Skeletal muscle satellite cell (primary cell): ENCODE measurements around the gene FURIN.
A peak's percentile ranks its signal among the peaks of the same experiment; 100 is the strongest.

ENCODE experiments used
- H3K27me3 ChIP-seq: 2 replicates; pipeline ENCODE4 v1.7.0; 2013; ENCODE audit warnings: low read length; ENCODE audit not compliant: control insufficient read depth, insufficient read depth
- H3K36me3 ChIP-seq: 2 replicates; pipeline ENCODE4 v1.7.0; 2013; ENCODE audit warnings: mild to moderate bottlenecking, control low read depth, low read length; ENCODE audit not compliant: insufficient read depth
- H3K4me1 ChIP-seq: 2 replicates; pipeline ENCODE4 v1.7.0; 2013; ENCODE audit warnings: low read length; ENCODE audit not compliant: control insufficient read depth, insufficient read depth
- H3K4me2 ChIP-seq: 2 replicates; pipeline ENCODE4 v1.7.0; 2013; ENCODE audit warnings: mild to moderate bottlenecking, low read length
- H3K4me3 ChIP-seq: 2 replicates; pipeline ENCODE4 v1.7.0; 2013; ENCODE audit warnings: low read length
- H3K9ac ChIP-seq: 2 replicates; pipeline ENCODE4 v1.7.0; 2013; ENCODE audit warnings: mild to moderate bottlenecking, low read depth, low read length, moderate library complexity
- H3K9me3 ChIP-seq: replicated peaks from 2 replicates; pipeline ENCODE4 v1.7.0; 2013; ENCODE audit warnings: mild to moderate bottlenecking, control low read depth, low read length

The FURIN gene

GRCh38 chr15:90880381-90881145 lies 12.2 kb downstream of the FURIN start:
- Histone ChIP-seq H3K36me3 (peaks cover 68% of the 10 kb centered on the region), H3K4me3 (no peak overlapping the region), H3K9me3 (no peaks in the 10 kb centered on the region), H3K9ac (no peak overlapping the region), H3K4me2 (no peak overlapping the region), H3K27me3 (no peaks in the 10 kb centered on the region), H3K4me1 (peaks cover 16% of the 10 kb centered on the region)

GRCh38 chr15:90881181-90881977 lies 13.0 kb downstream of the FURIN start:
- H3K9me3 ChIP-seq: no peaks in the 10 kb centered on the region
- no peak overlapping the region for H3K9ac ChIP-seq
- no peak overlapping the region for H3K4me2 ChIP-seq
- H3K27me3 ChIP-seq: no peaks in the 10 kb centered on the region
- H3K36me3 ChIP-seq: peaks cover 62% of the 10 kb centered on the region
- peaks cover 20% of the 10 kb centered on the region for H3K4me1 ChIP-seq
- H3K4me3 ChIP-seq: no peak overlapping the region

GRCh38 chr15:90881978-90882721 lies 13.8 kb downstream of the FURIN start:
- Histone ChIP-seq H3K4me2 (no peak overlapping the region), H3K9me3 (no peaks in the 10 kb centered on the region), H3K27me3 (no peaks in the 10 kb centered on the region), H3K4me1 (peaks cover 20% of the 10 kb centered on the region), H3K9ac (no peak overlapping the region), H3K4me3 (no peak overlapping the region), H3K36me3 (peaks cover 54% of the 10 kb centered on the region)

GRCh38 chr15:90882781-90883525 lies 14.6 kb downstream of the FURIN start:
- Histone ChIP-seq H3K4me1 (peaks cover 20% of the 10 kb centered on the region), H3K27me3 (no peaks in the 10 kb centered on the region), H3K4me3 (no peak overlapping the region), H3K9me3 (no peaks in the 10 kb centered on the region), H3K4me2 (no peak overlapping the region), H3K9ac (peak overlapping the region; percentile 86), H3K36me3 (peaks cover 46% of the 10 kb centered on the region)

GRCh38 chr15:90883526-90883975 lies 15.2 kb downstream of the FURIN start:
- peaks cover 40% of the 10 kb centered on the region for H3K36me3 ChIP-seq
- no peak overlapping the region for H3K4me3 ChIP-seq
- H3K27me3 ChIP-seq: no peaks in the 10 kb centered on the region
- H3K4me1 ChIP-seq: peaks cover 20% of the 10 kb centered on the region
- H3K9me3 ChIP-seq: no peaks in the 10 kb centered on the region
- peak overlapping the region; percentile 86 for H3K9ac ChIP-seq
- peak overlapping the region; percentile 74 for H3K4me2 ChIP-seq

GRCh38 chr15:90883976-90884718 lies 15.8 kb downstream of the FURIN start, which contains the start of gene FES:
Gene FES (plus strand): TSS chr15:90884504. CDS start chr15:90885046, 542 bp downstream.
- peak within 1 kb of the TSS; percentile 86 for H3K9ac ChIP-seq
- H3K4me1 ChIP-seq: peaks cover 20% of the 10 kb centered on the region
- peak within 1 kb of the TSS; percentile 57 for H3K4me3 ChIP-seq
- peak within 1 kb of the TSS; percentile 74 for H3K4me2 ChIP-seq
- H3K9me3 ChIP-seq: no peaks in the 10 kb centered on the region
- no peaks in the 10 kb centered on the region for H3K27me3 ChIP-seq
- peaks cover 34% of the 10 kb centered on the region for H3K36me3 ChIP-seq

- Histone ChIP-seq H3K9me3 (no peaks in the 10 kb centered on the region), H3K4me2 (peak overlapping the region; percentile 74), H3K4me1 (peaks cover 20% of the 10 kb centered on the region), H3K4me3 (peak overlapping the region; percentile 57), H3K36me3 (peaks cover 27% of the 10 kb centered on the region), H3K9ac (peak overlapping the region; percentile 86), H3K27me3 (no peaks in the 10 kb centered on the region)
Measured at GRCh38 chr15:90884719-90885431, 16.5 kb downstream of the FURIN start.

- no peaks in the 10 kb centered on the region for H3K9me3 ChIP-seq
- H3K4me2 ChIP-seq: peak overlapping the region; percentile 15
- H3K36me3 ChIP-seq: peaks cover 19% of the 10 kb centered on the region
- H3K9ac ChIP-seq: no peak overlapping the region
- H3K4me1 ChIP-seq: peaks cover 20% of the 10 kb centered on the region
- no peaks in the 10 kb centered on the region for H3K27me3 ChIP-seq
- no peak overlapping the region for H3K4me3 ChIP-seq
Measured at GRCh38 chr15:90885432-90886290, 17.3 kb downstream of the FURIN start.

GRCh38 chr15:90886291-90886614 lies 17.9 kb downstream of the FURIN start:
- Histone ChIP-seq H3K27me3 (no peaks in the 10 kb centered on the region), H3K4me2 (no peak overlapping the region), H3K4me3 (no peak overlapping the region), H3K36me3 (peaks cover 13% of the 10 kb centered on the region), H3K9ac (no peak overlapping the region), H3K4me1 (peaks cover 20% of the 10 kb centered on the region), H3K9me3 (no peaks in the 10 kb centered on the region)
